ENCODE data around the gene HADH. TPM values are rescaled to one million over a fixed set of nuclear protein-coding genes. Genes with fewer than 3 reads are reported as not detected.

Gene HADH
- total RNA-seq, 1 experiment from 2014 or later = 69.5 TPM

GRCh38 chr4:108072300-108072699 lies 82.6 kb downstream of the HADH start:
- DNase-seq (ENCODE audit: low spot score) = no peak
- no peak for TF ChIP-seq CTCF (conservative IDR thresholded peaks at IDR 0.05; ENCODE audit: low read depth, low read length)
- TF ChIP-seq EZH2 (IDR thresholded peaks at IDR 0.05; ENCODE audit: borderline replicate concordance, low read depth, low read length, poor library complexity, severe bottlenecking) = no peak
- Histone ChIP-seq H3K4me1 (ENCODE audit: insufficient read depth, low read length, poor library complexity, severe bottlenecking) (no peaks in the 10 kb centered on the region), H3K27ac (ENCODE audit: low read depth, low read length, poor library complexity, severe bottlenecking) (no peak overlapping the region), H3K36me3 (ENCODE audit: insufficient read depth, low read length, poor library complexity, severe bottlenecking) (no peaks in the 10 kb centered on the region), H3K4me3 (ENCODE audit: low read depth, low read length, poor library complexity, severe bottlenecking) (no peak overlapping the region), H3K27me3 (replicated peaks; ENCODE audit: insufficient read depth, low read depth, low read length, poor library complexity) (no peaks in the 10 kb centered on the region), H3K9me3 (ENCODE audit: low read depth, low read length, poor library complexity, severe bottlenecking) (no peaks in the 10 kb centered on the region)
- POLR2A ChIA-PET (ENCODE audit: low non-redundant PET) = no interaction called here
- intact Hi-C loops (cut with micrococcal nuclease; ENCODE audit: unreplicated experiment) = no loop called here
- no TSS peak for BruUV-seq (replicated peaks)
- CTCF ChIA-PET = no interaction called here

GRCh38 chr4:108078024-108078733 lies 88.5 kb downstream of the HADH start:
- DNase-seq (ENCODE audit: low spot score) = no peak
- Histone ChIP-seq H3K9me3 (ENCODE audit: low read depth, low read length, poor library complexity, severe bottlenecking) (no peaks in the 10 kb centered on the region), H3K27ac (ENCODE audit: low read depth, low read length, poor library complexity, severe bottlenecking) (no peak overlapping the region), H3K4me3 (ENCODE audit: low read depth, low read length, poor library complexity, severe bottlenecking) (no peak overlapping the region), H3K4me1 (ENCODE audit: insufficient read depth, low read length, poor library complexity, severe bottlenecking) (no peaks in the 10 kb centered on the region), H3K36me3 (ENCODE audit: insufficient read depth, low read length, poor library complexity, severe bottlenecking) (no peaks in the 10 kb centered on the region), H3K27me3 (replicated peaks; ENCODE audit: insufficient read depth, low read depth, low read length, poor library complexity) (no peaks in the 10 kb centered on the region)
- CTCF ChIA-PET = no interaction called here
- POLR2A ChIA-PET (ENCODE audit: low non-redundant PET) = no interaction called here
- TF ChIP-seq EZH2 (IDR thresholded peaks at IDR 0.05; ENCODE audit: borderline replicate concordance, low read depth, low read length, poor library complexity, severe bottlenecking) = no peak
- TF ChIP-seq CTCF (conservative IDR thresholded peaks at IDR 0.05; ENCODE audit: low read depth, low read length) = no peak
- no TSS peak for BruUV-seq (replicated peaks)
- intact Hi-C loops (cut with micrococcal nuclease; ENCODE audit: unreplicated experiment) = no loop called here

- intact Hi-C loops (cut with micrococcal nuclease; ENCODE audit: unreplicated experiment) = no loop called here
- CTCF ChIA-PET = no interaction called here
Measured at GRCh38 chr4:108080747-108081146, 91.1 kb downstream of the HADH start.

More at GRCh38 chr4:108080747-108081146, 91.1 kb downstream of the HADH start:
- no TSS peak for BruUV-seq (replicated peaks)
- no peak overlapping the region for H3K27ac ChIP-seq (ENCODE audit: low read depth, low read length, poor library complexity, severe bottlenecking)
- H3K27me3 ChIP-seq (replicated peaks; ENCODE audit: insufficient read depth, low read depth, low read length, poor library complexity) = no peaks in the 10 kb centered on the region
- POLR2A ChIA-PET (ENCODE audit: low non-redundant PET) = no interaction called here
- no peaks in the 10 kb centered on the region for H3K9me3 ChIP-seq (ENCODE audit: low read depth, low read length, poor library complexity, severe bottlenecking)
- no peak overlapping the region for H3K4me3 ChIP-seq (ENCODE audit: low read depth, low read length, poor library complexity, severe bottlenecking)
- TF ChIP-seq CTCF (conservative IDR thresholded peaks at IDR 0.05; ENCODE audit: low read depth, low read length) (no peak), EZH2 (IDR thresholded peaks at IDR 0.05; ENCODE audit: borderline replicate concordance, low read depth, low read length, poor library complexity, severe bottlenecking) (no peak)
- no peaks in the 10 kb centered on the region for H3K36me3 ChIP-seq (ENCODE audit: insufficient read depth, low read length, poor library complexity, severe bottlenecking)
- no peak for DNase-seq (ENCODE audit: low spot score)
- H3K4me1 ChIP-seq (ENCODE audit: insufficient read depth, low read length, poor library complexity, severe bottlenecking) = no peaks in the 10 kb centered on the region
